ENCODE measurements around the gene PRKN. TPM values are rescaled to one million over a fixed set of nuclear protein-coding genes. Genes with fewer than 3 reads are reported as not detected.

Gene PRKN
- total RNA-seq, 1 experiment from 2014 or later, result 0.34 TPM

- no peak overlapping the region for H3K4me3 ChIP-seq (ENCODE audit: low read depth, low read length)
- ChIA-PET CTCF (no interaction called here), POLR2A (no interaction called here)
- no peaks in the 10 kb centered on the region for H3K36me3 ChIP-seq (ENCODE audit: control insufficient read depth, insufficient read depth, low read length)
- no peak overlapping the region for H3K4me3 Mint-ChIP-seq (ENCODE audit: unreplicated experiment)
- no peaks in the 10 kb centered on the region for H3K9me3 Mint-ChIP-seq (ENCODE audit: unreplicated experiment)
- no peaks in the 10 kb centered on the region for H3K36me3 Mint-ChIP-seq (ENCODE audit: insufficient read depth, unreplicated experiment)
- intact Hi-C loops (cut with micrococcal nuclease; ENCODE audit: unreplicated experiment), result no loop called here
- no peaks in the 10 kb centered on the region for H3K4me1 Mint-ChIP-seq (ENCODE audit: low read depth, unreplicated experiment)
- DNase-seq, result no peak
- BruUV-seq (replicated peaks), result no TSS peak
- no peaks in the 10 kb centered on the region for H3K27me3 ChIP-seq (replicated peaks; ENCODE audit: control insufficient read depth, insufficient read depth, low read length)
- no peaks in the 10 kb centered on the region for H3K9me3 ChIP-seq
- no peaks in the 10 kb centered on the region for H3K4me1 ChIP-seq
- TF ChIP-seq CTCF (IDR thresholded peaks at IDR 0.05; ENCODE audit: insufficient read depth in 1 of 2, low read depth in 1 of 2, low read length in 1 of 2, severe bottlenecking in 1 of 2, unreplicated experiment in 1 of 2), result no peak
- H3K27ac Mint-ChIP-seq (ENCODE audit: unreplicated experiment), result no peak overlapping the region
- peaks cover 12% of the 10 kb centered on the region for H3K27me3 Mint-ChIP-seq (ENCODE audit: insufficient read depth, unreplicated experiment)
These were observed 1133.2 kb downstream of the PRKN start for GRCh38 chr6:161594412-161594811.

GRCh38 chr6:161590961-161591627 lies 1136.5 kb downstream of the PRKN start:
- Histone ChIP-seq H3K4me1 (no peaks in the 10 kb centered on the region), H3K27me3 (replicated peaks; ENCODE audit: control insufficient read depth, insufficient read depth, low read length) (no peaks in the 10 kb centered on the region), H3K9me3 (no peaks in the 10 kb centered on the region), H3K4me3 (ENCODE audit: low read depth, low read length) (no peak overlapping the region), H3K36me3 (ENCODE audit: control insufficient read depth, insufficient read depth, low read length) (no peaks in the 10 kb centered on the region)
- no peak overlapping the region for H3K4me3 Mint-ChIP-seq (ENCODE audit: unreplicated experiment)
- H3K9me3 Mint-ChIP-seq (ENCODE audit: unreplicated experiment), result no peaks in the 10 kb centered on the region
- H3K27ac Mint-ChIP-seq (ENCODE audit: unreplicated experiment), result no peak overlapping the region
- no peaks in the 10 kb centered on the region for H3K36me3 Mint-ChIP-seq (ENCODE audit: insufficient read depth, unreplicated experiment)
- BruUV-seq (replicated peaks), result no TSS peak
- intact Hi-C loops (cut with micrococcal nuclease; ENCODE audit: unreplicated experiment), result no loop called here
- no peaks in the 10 kb centered on the region for H3K4me1 Mint-ChIP-seq (ENCODE audit: low read depth, unreplicated experiment)
- DNase-seq, result no peak
- no peak for TF ChIP-seq CTCF (IDR thresholded peaks at IDR 0.05; ENCODE audit: insufficient read depth in 1 of 2, low read depth in 1 of 2, low read length in 1 of 2, severe bottlenecking in 1 of 2, unreplicated experiment in 1 of 2)
- ChIA-PET POLR2A (no interaction called here), CTCF (no interaction called here)
- H3K27me3 Mint-ChIP-seq (ENCODE audit: insufficient read depth, unreplicated experiment), result peaks cover 9% of the 10 kb centered on the region

DNA sequence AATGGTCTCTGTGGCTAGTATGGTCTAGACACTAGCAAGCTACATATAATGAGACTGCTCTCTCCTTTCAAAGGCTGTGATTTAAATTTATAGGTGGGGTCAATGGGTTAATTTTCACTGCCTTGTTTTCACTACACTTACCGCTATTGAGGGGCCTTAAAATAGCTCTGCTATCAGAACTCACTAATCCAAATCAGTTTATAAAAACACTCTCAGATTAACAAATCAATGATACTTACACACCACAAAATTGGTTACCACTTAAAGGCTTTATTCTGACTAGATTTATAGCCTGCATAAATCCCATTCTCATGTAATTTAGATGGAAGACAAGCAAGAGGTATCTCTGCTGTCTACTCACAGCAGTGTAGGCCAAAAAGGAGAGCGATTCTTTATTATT lies 1140.7 kb downstream of the PRKN start:
- no peaks in the 10 kb centered on the region for H3K9me3 ChIP-seq
- no TSS peak for BruUV-seq (replicated peaks)
- no peaks in the 10 kb centered on the region for H3K36me3 ChIP-seq (ENCODE audit: control insufficient read depth, insufficient read depth, low read length)
- no peak for DNase-seq
- ChIA-PET POLR2A (no interaction called here), CTCF (no interaction called here)
- Mint-ChIP-seq H3K36me3 (ENCODE audit: insufficient read depth, unreplicated experiment) (no peaks in the 10 kb centered on the region), H3K9me3 (ENCODE audit: unreplicated experiment) (no peaks in the 10 kb centered on the region), H3K27ac (ENCODE audit: unreplicated experiment) (no peak overlapping the region), H3K4me3 (ENCODE audit: unreplicated experiment) (no peak overlapping the region), H3K27me3 (ENCODE audit: insufficient read depth, unreplicated experiment) (peaks cover 2% of the 10 kb centered on the region), H3K4me1 (ENCODE audit: low read depth, unreplicated experiment) (no peaks in the 10 kb centered on the region)
- no peak overlapping the region for H3K4me3 ChIP-seq (ENCODE audit: low read depth, low read length)
- no peaks in the 10 kb centered on the region for H3K27me3 ChIP-seq (replicated peaks; ENCODE audit: control insufficient read depth, insufficient read depth, low read length)
- TF ChIP-seq CTCF (IDR thresholded peaks at IDR 0.05; ENCODE audit: insufficient read depth in 1 of 2, low read depth in 1 of 2, low read length in 1 of 2, severe bottlenecking in 1 of 2, unreplicated experiment in 1 of 2), result no peak
- no peaks in the 10 kb centered on the region for H3K4me1 ChIP-seq
- intact Hi-C loops (cut with micrococcal nuclease; ENCODE audit: unreplicated experiment), result no loop called here
